Stomach (tissue), 9 donors: ENCODE data around the gene FARSB. TPM values are rescaled to one million over a fixed set of nuclear protein-coding genes. Genes with fewer than 3 reads are reported as not detected.

Experiments used
- DNase-seq, 2 donors: peaks; one replicate each; pipeline versions ENCODE4 v3.0.0 to v3.0.0-alpha.2; 2013 to 2019
- H3K27ac ChIP-seq, 5 donors: fragments of 200-600 bp in 4 of 5; sonication (generic) in 4 of 5; one replicate each; pipeline ENCODE4 v1.5.1; 2013 to 2019; ENCODE audit warnings: mild to moderate bottlenecking in 1 of 5, moderate library complexity in 1 of 5
- H3K27me3 ChIP-seq, 3 donors: fragments of 200-600 bp; sonication (generic); one replicate each; pipeline ENCODE4 v1.5.1; 2017 to 2019; ENCODE audit warnings: mixed run types in 1 of 3
- H3K36me3 ChIP-seq, 4 donors: fragments of 200-600 bp; sonication (generic); 1 replicate in 3 of 4; 2 replicates in 1 of 4; pipeline ENCODE4 v1.5.1; 2016 to 2019
- H3K4me1 ChIP-seq, 4 donors: fragments of 200-600 bp; sonication (generic); one replicate each; pipeline ENCODE4 v1.5.1; 2016 to 2019
- H3K4me3 ChIP-seq, 4 donors: fragments of 200-600 bp; sonication (generic) in 3 of 4; one replicate each; pipeline ENCODE4 v1.5.1; 2016 to 2019; ENCODE audit warnings: mild to moderate bottlenecking in 1 of 4
- H3K9me3 ChIP-seq, 4 donors: fragments of 200-600 bp; sonication (generic); one replicate each; pipeline ENCODE4 v1.5.1; 2016 to 2019
- CTCF ChIP-seq, 7 experiments: fragments of 450-650 bp in 4 of 7; fragments of 200-600 bp in 3 of 7; sonication (generic) in 3 of 7; IDR thresholded peaks; one replicate each; pipeline ENCODE4 v1.5.1; 2016 to 2019; ENCODE audit warnings: antibody characterized with exemption in 7 of 7, control low read depth in 2 of 7, mild to moderate bottlenecking in 1 of 7
- EP300 ChIP-seq: sonication (generic); formaldehyde crosslinking; IDR thresholded peaks from one replicate; pipeline ENCODE4 v1.6.1; 2017; ENCODE audit warnings: antibody characterized with exemption
- POLR2A ChIP-seq, 4 donors: fragments of 450-650 bp; IDR thresholded peaks; one replicate each; pipeline ENCODE4 v1.6.1; 2016; ENCODE audit warnings: antibody characterized with exemption in 4 of 4, control low read depth in 2 of 4, mild to moderate bottlenecking in 1 of 4, moderate library complexity in 1 of 4
- POLR2AphosphoS5 ChIP-seq, 3 donors: sonication (generic); formaldehyde crosslinking; IDR thresholded peaks; one replicate each; pipeline ENCODE4 v1.6.1; 2016; ENCODE audit warnings: antibody characterized with exemption in 3 of 3
- WGBS, 5 donors: extraction: QIAGEN DNeasy Blood & Tissue Kit in 3 of 5; methylation state at CpG; one replicate each; pipeline versions ENCODE4 v1.1.5 to v1.1.7; 2013 to 2018; 5-methylcytosine and 5-hydroxymethylcytosine counted together
- intact Hi-C: fragments of 100-400 bp; cut with DNase I; formaldehyde crosslinking; loops from one replicate; pipeline ENCODE4 v1.15.1; 2023; ENCODE audit warnings: low total_unique reads
- polyA plus RNA-seq, 3 donors: library from polyadenylated mRNA; stranded (reverse); fragments of 200-250 nt; gene quantifications; one replicate each; pipeline ENCODE4 v1.2.3, GENCODE V29; 2013
- total RNA-seq, 5 donors: library from RNA; depleted of rRNA; stranded (reverse); fragments of >200 nt; gene quantifications; one replicate each; pipeline versions ENCODE4 v1.1.0 to v1.2.3, GENCODE V29; 2014 to 2016
- donor health status: healthy with polysubstance abuse.
- donor health status: Bipolar disorder and iron deficiency.
- donor health status: healthy.

Gene FARSB
- total and polyA plus RNA-seq, 8 donors: 1.4 to 26.3 (median 13.8) TPM

GRCh38 chr2:222611684-222612083 lies 44.2 kb downstream of the FARSB start:
- intact Hi-C loops: loop anchor here (10.0 kb wide), 1 partner anchor 297 kb away; no protein-coding TSS in a partner anchor
- Histone ChIP-seq H3K36me3 (peaks cover 0 to 68% (median 58%) of the 10 kb centered on the region in 4 donors), H3K9me3 (no peaks in the 10 kb centered on the region), H3K27me3 (no peaks in the 10 kb centered on the region), H3K4me1 (no peaks in the 10 kb centered on the region), H3K27ac (no peak overlapping the region), H3K4me3 (no peak overlapping the region)
- 88 to 94% (median 91%) methylated on average over 4 of the region's 4 CpGs for WGBS, 5 donors
- TF ChIP-seq CTCF (IDR thresholded peaks at IDR 0.05) (no peak), POLR2A (IDR thresholded peaks at IDR 0.05) (no peak), EP300 (no peak), POLR2AphosphoS5 (IDR thresholded peaks at IDR 0.05) (no peak)
- no peak for DNase-seq

- WGBS, 5 donors: 61 to 85% (median 82%) methylated on average over 1 of the region's 1 CpG
- no peak overlapping the region for H3K4me3 ChIP-seq
- H3K36me3 ChIP-seq: peaks cover 0 to 66% (median 50%) of the 10 kb centered on the region in 4 donors
- intact Hi-C loops: loop anchor here (10.0 kb wide), 1 partner anchor 296 kb away; no protein-coding TSS in a partner anchor
- no peaks in the 10 kb centered on the region for H3K27me3 ChIP-seq
- DNase-seq: peak in 1 of 2 donors; percentile 13
- H3K9me3 ChIP-seq: no peaks in the 10 kb centered on the region
- TF ChIP-seq POLR2AphosphoS5 (IDR thresholded peaks at IDR 0.05): no peak
- no peak overlapping the region for H3K27ac ChIP-seq
- H3K4me1 ChIP-seq: no peaks in the 10 kb centered on the region
Measured at GRCh38 chr2:222610746-222611145, 45.1 kb downstream of the FARSB start.

GRCh38 chr2:222609381-222609780 lies 46.5 kb downstream of the FARSB start:
- 85 to 93% (median 87%) methylated on average over 3 of the region's 3 CpGs for WGBS, 5 donors
- DNase-seq: no peak
- peaks cover 0 to 53% (median 39%) of the 10 kb centered on the region in 4 donors for H3K36me3 ChIP-seq
- no peaks in the 10 kb centered on the region for H3K4me1 ChIP-seq
- intact Hi-C loops: no loop called here
- no peak for TF ChIP-seq POLR2AphosphoS5 (IDR thresholded peaks at IDR 0.05)
- TF ChIP-seq EP300: no peak
- TF ChIP-seq CTCF (IDR thresholded peaks at IDR 0.05): no peak
- TF ChIP-seq POLR2A (IDR thresholded peaks at IDR 0.05): no peak
- no peaks in the 10 kb centered on the region for H3K27me3 ChIP-seq
- H3K9me3 ChIP-seq: no peaks in the 10 kb centered on the region
- no peak overlapping the region for H3K4me3 ChIP-seq
- H3K27ac ChIP-seq: no peak overlapping the region

GRCh38 chr2:222608081-222608480 lies 47.8 kb downstream of the FARSB start:
- Histone ChIP-seq H3K36me3 (peaks cover 0 to 42% (median 33%) of the 10 kb centered on the region in 4 donors), H3K9me3 (no peaks in the 10 kb centered on the region), H3K27me3 (no peaks in the 10 kb centered on the region), H3K4me3 (no peak overlapping the region), H3K4me1 (no peaks in the 10 kb centered on the region), H3K27ac (no peak overlapping the region)
- 71 to 96% (median 73%) methylated on average over 4 of the region's 4 CpGs for WGBS, 5 donors
- no peak for DNase-seq
- intact Hi-C loops: no loop called here
- TF ChIP-seq POLR2A (IDR thresholded peaks at IDR 0.05) (no peak), EP300 (no peak), POLR2AphosphoS5 (IDR thresholded peaks at IDR 0.05) (no peak), CTCF (IDR thresholded peaks at IDR 0.05) (no peak)

- DNase-seq: no peak
- no peaks in the 10 kb centered on the region for H3K9me3 ChIP-seq
- intact Hi-C loops: no loop called here
- H3K27me3 ChIP-seq: no peaks in the 10 kb centered on the region
- TF ChIP-seq EP300: no peak
- TF ChIP-seq CTCF (IDR thresholded peaks at IDR 0.05): no peak
- no peak for TF ChIP-seq POLR2A (IDR thresholded peaks at IDR 0.05)
- no peak for TF ChIP-seq POLR2AphosphoS5 (IDR thresholded peaks at IDR 0.05)
- no peaks in the 10 kb centered on the region for H3K4me1 ChIP-seq
- H3K27ac ChIP-seq: no peak overlapping the region
- peaks cover 0 to 27% (median 19%) of the 10 kb centered on the region in 4 donors for H3K36me3 ChIP-seq
- 92 to 99% (median 97%) methylated on average over 3 of the region's 3 CpGs for WGBS, 5 donors
- no peak overlapping the region for H3K4me3 ChIP-seq
Measured at GRCh38 chr2:222606306-222606705, 49.6 kb downstream of the FARSB start.
